Keratinocyte (primary cell): ENCODE results near the gene ERICH6.

Experiments
- EZH2 ChIP-seq: IDR thresholded peaks from one replicate; pipeline ENCODE4 v1.6.1; 2012; ENCODE audit warnings: inconsistent platforms, mild to moderate bottlenecking, low read length, moderate library complexity
- TF ChIP-seq, protein P1 (sequence below), 3 experiments: IDR thresholded peaks in 1 of 3; conservative IDR thresholded peaks in 1 of 3; optimal IDR thresholded peaks in 1 of 3; 2 replicates in 2 of 3; 3 replicates in 1 of 3; pipeline versions ENCODE3 to v1.5.1; 2011; ENCODE audit warnings: low read length in 3 of 3, mild to moderate bottlenecking in 3 of 3, moderate library complexity in 2 of 3, control low read depth in 1 of 3, inconsistent platforms in 1 of 3; ENCODE audit not compliant: insufficient read depth in 2 of 3; ENCODE audit errors: extremely low read depth in 1 of 3

DNA sequence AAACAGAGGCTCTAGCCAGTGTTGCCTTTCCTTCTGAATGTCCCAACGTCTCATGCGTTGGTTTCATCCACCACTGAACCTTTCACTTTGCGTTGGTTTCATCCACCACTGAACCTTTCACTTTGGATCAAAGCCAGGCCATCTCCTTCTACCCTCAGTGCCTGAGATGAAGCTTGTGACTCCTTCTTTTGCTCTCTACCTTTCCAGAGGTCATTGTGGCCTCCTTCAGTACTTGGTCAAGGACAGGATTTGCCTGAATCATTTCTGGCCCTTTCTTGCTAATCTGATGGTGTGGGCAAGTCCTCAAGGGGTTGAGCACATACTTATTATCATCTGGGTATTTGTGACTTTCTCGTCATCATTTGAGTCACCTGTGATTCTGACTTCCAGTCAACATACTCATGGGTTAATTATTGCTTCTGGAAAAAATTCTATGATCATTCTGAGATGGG, 50.6 kb downstream of the ERICH6 start:
- TF ChIP-seq, protein P1, sequence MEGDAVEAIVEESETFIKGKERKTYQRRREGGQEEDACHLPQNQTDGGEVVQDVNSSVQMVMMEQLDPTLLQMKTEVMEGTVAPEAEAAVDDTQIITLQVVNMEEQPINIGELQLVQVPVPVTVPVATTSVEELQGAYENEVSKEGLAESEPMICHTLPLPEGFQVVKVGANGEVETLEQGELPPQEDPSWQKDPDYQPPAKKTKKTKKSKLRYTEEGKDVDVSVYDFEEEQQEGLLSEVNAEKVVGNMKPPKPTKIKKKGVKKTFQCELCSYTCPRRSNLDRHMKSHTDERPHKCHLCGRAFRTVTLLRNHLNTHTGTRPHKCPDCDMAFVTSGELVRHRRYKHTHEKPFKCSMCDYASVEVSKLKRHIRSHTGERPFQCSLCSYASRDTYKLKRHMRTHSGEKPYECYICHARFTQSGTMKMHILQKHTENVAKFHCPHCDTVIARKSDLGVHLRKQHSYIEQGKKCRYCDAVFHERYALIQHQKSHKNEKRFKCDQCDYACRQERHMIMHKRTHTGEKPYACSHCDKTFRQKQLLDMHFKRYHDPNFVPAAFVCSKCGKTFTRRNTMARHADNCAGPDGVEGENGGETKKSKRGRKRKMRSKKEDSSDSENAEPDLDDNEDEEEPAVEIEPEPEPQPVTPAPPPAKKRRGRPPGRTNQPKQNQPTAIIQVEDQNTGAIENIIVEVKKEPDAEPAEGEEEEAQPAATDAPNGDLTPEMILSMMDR (optimal IDR thresholded peaks at IDR 0.05 in 1 of 3, IDR thresholded peaks at IDR 0.05 in 1 of 3, conservative IDR thresholded peaks at IDR 0.05 in 1 of 3; ENCODE audit: extremely low read depth in 1 of 3, insufficient read depth in 2 of 3, low read length in 3 of 3), result no peak
- no peak for TF ChIP-seq EZH2
